Keratinocyte (primary cell): ENCODE data around the gene OSBPL10.
"Not testable (repeated sequence)": the region's sequence is repeated elsewhere in the genome, so short reads cannot be mapped to it uniquely, and the experiment has no call there.

Source experiments
- EZH2 ChIP-seq: IDR thresholded peaks from one replicate; pipeline ENCODE4 v1.6.1; 2012; ENCODE audit warnings: inconsistent platforms, mild to moderate bottlenecking, low read length, moderate library complexity
- TF ChIP-seq, protein P1 (sequence below), 3 experiments: IDR thresholded peaks in 1 of 3; conservative IDR thresholded peaks in 1 of 3; optimal IDR thresholded peaks in 1 of 3; 2 replicates in 2 of 3; 3 replicates in 1 of 3; pipeline versions ENCODE3 to v1.5.1; 2011; ENCODE audit warnings: low read length in 3 of 3, mild to moderate bottlenecking in 3 of 3, moderate library complexity in 2 of 3, control low read depth in 1 of 3, inconsistent platforms in 1 of 3; ENCODE audit not compliant: insufficient read depth in 2 of 3; ENCODE audit errors: extremely low read depth in 1 of 3

DNA sequence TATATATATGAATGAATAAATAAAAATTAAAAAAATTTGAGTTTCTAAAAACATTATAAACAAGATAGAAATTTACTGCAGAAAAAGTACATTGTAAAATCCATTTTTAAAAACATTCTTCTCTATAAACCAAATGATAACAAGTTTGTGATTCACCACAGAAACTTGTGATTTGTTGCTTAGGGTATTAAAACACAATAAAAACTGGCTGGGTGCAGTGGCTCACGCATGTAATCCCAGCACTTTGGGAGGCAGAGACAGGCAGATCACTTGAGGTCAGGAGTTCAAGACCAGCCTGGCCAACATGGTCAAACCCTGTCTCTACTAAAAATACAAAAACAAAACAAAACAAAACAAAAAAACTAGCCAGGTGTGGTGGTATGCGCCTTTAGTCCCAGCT is 197.2 kb downstream of the OSBPL10 start:
- TF ChIP-seq, protein P1, sequence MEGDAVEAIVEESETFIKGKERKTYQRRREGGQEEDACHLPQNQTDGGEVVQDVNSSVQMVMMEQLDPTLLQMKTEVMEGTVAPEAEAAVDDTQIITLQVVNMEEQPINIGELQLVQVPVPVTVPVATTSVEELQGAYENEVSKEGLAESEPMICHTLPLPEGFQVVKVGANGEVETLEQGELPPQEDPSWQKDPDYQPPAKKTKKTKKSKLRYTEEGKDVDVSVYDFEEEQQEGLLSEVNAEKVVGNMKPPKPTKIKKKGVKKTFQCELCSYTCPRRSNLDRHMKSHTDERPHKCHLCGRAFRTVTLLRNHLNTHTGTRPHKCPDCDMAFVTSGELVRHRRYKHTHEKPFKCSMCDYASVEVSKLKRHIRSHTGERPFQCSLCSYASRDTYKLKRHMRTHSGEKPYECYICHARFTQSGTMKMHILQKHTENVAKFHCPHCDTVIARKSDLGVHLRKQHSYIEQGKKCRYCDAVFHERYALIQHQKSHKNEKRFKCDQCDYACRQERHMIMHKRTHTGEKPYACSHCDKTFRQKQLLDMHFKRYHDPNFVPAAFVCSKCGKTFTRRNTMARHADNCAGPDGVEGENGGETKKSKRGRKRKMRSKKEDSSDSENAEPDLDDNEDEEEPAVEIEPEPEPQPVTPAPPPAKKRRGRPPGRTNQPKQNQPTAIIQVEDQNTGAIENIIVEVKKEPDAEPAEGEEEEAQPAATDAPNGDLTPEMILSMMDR (optimal IDR thresholded peaks at IDR 0.05 in 1 of 3, IDR thresholded peaks at IDR 0.05 in 1 of 3, conservative IDR thresholded peaks at IDR 0.05 in 1 of 3; ENCODE audit: extremely low read depth in 1 of 3, insufficient read depth in 2 of 3, low read length in 3 of 3): not testable (repeated sequence)
- not testable (repeated sequence) for TF ChIP-seq EZH2
